Stimulated activated CD4-positive, alpha-beta T cell treated with anti-CD3 and anti-CD28 coated beads, Interleukin-1b, Interleukin-23, amount 100 ng/mL, for 24 hours (primary cell): ENCODE data around the gene COL23A1.
"Not testable (repeated sequence)": the region's sequence is repeated elsewhere in the genome, so short reads cannot be mapped to it uniquely, and the experiment has no call there.

Source experiments
- DNase-seq, 4 experiments: peaks; one replicate each; pipeline ENCODE4 v3.0.0-alpha.2; 2020; ENCODE audit warnings: low read depth in 4 of 4, low spot score in 1 of 4

COL23A1 gene

DNA sequence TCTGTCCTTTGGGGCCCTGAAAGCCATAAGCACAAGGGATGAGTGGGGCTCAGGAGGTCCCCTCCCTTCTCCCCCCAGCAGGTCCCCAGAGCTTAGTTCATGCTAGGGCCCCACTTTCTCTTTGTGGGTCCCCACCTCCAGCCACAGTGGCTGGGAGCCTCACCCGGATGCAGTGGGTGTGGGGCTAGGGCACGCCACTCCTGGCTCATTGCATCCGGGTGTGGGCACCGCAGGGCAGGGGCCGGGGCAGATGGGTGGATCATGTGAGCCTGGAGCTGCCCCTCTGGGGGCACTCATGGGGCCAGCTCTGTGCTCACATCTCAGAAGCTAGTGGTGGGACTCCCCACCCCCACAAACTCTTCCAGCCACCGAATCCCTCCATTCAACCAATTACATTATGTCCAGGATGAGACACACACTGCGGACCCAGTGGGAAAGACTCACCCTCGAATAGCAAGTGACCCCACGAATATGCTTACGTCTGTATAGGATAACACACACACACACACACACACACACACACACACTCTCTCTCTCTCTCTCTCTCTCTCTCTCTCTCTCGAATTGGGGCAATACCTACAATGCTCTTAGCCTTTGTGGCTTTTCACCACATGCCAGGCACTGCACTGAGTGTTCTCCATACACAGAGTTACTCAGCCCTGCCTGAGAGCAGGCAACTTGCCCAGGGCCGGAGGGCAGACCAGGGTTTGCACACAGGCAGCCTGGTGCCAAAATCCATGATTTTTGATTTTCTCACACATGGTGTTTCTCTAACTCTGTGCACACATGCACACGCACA, 340.8 kb downstream of the COL23A1 start:
- no peak for DNase-seq

DNA sequence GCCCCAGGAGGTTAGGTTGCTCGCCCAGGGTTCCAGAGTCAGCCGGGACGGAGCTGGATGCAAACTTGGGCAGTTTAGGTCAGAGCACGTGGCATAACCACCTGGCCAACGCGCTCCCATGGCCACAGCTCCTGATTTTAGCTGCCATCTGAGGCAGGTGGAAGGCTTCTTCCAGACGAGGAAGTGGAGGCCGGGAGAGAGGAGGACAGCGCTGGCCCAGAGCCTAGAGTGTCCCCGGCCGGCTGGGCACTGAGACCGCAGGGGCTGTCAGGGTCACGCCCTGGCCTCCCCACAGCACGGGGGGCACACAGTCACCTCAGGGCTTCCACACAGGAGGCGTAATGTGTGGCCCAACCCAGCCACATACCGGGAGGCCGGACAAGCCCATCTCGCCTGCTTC, 341.4 kb downstream of the COL23A1 start:
- DNase-seq, result no peak

GRCh38 chr5:178247481-178248456, 342.4 kb downstream of the COL23A1 start:
- DNase-seq, result no peak

DNA sequence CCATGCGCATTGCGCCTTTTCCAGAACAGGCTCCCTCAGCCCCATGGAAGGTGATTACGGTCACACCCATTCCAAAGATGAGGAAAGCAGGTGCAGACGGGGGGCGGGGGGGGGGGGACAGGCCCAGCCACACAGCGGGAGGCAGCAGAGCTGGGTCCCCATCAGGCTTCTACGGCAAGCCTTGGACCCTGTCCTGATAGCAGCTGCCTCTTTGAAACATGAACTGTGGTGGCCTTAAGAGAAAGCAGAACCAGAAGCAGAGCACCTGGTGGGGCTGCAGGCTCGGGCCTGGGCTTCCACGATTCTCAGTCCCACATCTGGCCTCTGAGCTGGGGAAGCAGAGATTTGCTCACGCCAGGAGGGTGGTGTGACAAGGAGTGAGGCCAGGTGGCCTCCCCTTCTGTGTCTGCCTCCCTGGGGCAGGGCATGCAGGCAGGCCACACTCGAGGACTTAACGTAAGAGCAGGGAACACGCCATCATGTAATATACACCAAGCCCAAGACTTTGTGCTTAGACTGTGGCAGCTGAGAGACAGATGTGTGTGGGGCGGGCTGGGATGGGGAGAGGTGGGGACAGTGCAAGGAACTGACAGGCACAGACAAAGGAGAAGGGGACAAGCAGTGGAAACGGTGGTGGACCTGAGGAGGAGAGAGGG, 343.4 kb downstream of the COL23A1 start:
- DNase-seq, result no peak

GRCh38 chr5:178245389-178245788, 344.8 kb downstream of the COL23A1 start:
- DNase-seq, result no peak

DNA sequence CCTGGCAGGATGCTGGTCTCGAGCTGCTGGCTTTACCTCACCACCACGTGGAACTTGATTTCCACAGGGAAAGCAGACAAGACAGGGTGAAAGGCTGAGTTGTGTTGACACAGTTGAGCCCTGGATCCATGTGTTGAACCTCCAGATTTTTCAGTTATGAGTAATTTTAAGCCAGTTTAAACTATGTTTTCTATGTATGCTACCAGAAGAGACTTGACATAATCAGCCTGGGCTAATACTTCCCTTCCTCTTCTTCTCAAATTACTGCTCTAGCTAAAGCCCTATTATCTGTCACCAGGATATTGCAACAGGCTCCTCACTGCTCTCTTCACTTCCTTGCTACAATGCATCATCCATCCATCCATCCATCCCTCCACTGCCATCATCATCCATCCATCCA, 345.6 kb downstream of the COL23A1 start:
- no peak for DNase-seq

DNA sequence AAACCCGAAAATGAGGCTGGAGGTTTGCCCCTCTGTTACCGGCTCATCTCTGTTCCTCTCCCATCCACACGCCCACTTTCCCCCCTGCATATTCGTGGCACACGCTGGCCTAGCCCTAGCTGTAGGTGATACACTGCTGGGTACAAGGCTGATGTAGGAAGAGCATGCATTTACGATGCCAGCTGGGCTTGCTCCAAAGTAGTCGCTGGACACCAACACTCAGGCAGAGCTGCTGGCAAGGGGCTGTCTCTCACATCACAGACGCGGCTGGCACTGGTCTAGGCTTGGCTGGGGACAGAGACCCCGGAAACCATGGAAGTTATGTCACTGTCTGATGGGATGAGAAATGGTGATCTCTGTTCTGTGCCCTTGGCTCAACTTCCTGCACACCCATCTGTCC, 347.8 kb downstream of the COL23A1 start:
- DNase-seq, result no peak

GRCh38 chr5:178241688-178242231, 348.4 kb downstream of the COL23A1 start:
- no peak for DNase-seq

DNA sequence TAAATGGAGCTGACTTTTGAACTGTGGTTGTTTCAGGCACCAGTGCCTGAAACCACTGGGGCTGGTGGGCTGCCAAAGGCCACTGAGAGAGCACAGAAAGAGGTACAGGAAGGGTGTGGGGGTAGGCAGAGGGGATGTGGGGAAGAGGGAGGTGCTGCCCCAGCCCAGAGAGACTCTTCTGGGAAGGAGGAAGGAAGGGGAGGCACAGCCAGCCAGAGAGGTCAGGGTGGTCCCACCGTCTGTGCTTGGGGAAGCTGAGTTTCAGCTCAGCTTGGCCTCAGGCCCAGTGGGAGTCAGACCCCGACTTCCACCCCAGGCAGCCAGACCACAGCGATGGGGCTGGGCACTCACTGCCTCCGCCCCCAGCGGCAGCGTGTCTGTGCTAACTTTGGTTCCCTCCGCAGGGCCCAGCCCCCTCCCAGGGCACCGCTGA, 348.9 kb downstream of the COL23A1 start:
- no peak for DNase-seq

DNA sequence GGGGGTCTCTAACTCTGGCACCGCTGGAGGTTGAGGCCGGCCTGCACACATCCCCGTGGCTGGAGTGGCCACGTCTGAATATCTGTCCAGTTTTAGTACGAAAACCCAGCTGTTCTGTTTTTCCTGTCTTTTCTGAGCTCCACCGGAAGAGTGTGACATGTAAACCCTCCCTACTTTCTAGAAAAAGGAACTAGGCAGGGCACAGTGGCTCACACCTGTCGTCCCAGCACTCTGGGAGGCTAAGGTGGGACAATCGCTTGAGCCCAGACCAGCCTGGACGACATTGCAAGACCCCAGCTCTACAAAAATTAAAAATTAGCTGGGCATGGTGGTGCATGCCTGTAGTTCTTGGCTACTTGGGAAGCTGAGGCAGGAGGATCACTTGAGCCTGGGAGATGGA, 349.4 kb downstream of the COL23A1 start:
- DNase-seq, result no peak

DNA sequence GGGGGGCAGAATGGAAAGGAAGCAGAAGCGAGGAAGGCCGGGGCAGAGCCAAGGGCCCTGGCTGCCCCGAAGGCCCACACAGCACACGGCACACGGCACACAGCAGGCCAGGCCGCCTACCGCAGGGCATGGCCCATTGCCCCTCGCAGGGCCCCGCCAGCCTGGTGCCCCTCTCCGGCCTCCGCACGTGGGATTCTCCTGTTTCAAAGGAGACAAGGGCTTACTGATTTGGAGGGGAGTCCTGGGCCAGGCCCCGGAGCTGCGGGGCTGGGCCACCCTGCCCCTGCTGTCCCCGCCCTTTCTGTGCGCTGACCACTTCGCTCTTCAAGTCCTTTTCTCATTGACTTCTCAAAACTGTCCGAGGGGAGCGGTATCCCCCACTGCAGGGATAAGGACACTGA, 349.9 kb downstream of the COL23A1 start:
- DNase-seq, result no peak

DNA sequence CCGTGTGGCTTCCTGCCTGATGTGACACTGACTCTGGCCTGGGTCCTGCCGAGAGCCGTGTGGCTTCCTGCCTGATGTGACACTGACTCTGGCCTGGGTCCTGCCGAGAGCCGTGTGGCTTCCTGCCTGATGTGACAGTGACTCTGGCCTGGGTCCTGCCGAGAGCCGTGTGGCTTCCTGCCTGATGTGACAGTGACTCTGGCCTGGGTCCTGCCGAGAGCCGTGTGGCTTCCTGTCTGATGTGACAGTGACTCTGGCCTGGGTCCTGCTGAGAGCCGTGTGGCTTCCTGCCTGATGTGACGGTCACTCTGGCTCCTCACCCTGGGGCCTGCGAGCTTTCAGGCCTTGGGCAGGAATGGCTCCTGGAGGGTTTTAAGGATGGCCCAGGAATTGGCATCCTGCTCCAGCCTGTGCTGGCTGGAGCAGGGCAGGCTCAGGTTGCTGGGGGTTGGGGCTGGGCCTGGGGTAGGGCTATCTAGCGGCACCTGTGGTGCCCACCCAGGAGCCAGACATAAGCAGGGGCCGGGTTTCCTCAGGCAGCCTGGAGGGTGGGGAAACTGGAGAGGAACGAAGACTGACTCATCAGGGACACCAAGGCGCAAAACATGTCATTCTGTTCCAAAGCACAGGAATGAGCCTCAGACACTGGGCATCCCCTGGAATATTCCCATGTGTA, 350.4 kb downstream of the COL23A1 start:
- not testable (repeated sequence) for DNase-seq

DNA sequence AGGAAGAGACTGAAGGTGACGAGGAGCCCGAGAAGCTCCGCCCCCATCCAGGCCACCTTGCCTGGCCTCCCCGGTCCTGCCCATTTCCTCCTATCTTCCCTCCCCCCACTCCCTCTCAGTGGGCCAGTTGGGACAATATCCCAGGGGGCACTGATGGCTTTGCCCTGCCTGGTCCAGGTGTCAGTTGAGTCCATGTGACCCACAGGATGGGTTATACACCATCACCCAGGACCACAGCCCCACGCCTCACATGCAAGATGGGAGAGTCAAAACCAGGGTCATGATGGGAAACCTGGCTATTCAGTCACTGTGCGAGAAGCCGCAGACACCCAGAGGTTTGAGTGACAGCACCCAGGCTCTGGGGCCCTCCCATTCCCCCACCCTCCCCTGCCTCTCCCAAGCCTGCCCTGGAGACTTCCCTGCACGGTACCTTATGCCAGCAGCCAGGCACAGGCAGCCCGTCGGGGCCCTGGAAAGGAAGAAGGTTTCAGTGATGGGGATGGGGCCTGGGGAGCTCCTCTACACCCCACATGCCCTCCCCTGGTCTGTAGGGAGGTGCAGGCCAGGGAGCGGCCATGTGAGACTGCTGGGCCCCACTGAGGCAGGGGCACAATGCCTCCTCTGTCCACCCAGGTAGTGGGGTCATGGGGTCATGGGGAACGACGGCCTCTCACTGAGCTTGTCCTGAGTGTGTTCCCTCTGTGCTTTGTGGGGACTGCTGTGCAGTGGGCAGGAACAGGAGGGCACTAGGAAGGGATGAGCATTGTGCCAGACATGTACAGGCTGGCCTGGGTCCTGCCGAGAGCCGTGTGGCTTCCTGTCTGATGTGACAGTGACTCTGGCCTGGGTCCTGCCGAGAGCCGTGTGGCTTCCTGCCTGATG, 351.2 kb downstream of the COL23A1 start:
- DNase-seq, result no peak

- no peak for DNase-seq
These were observed 351.9 kb downstream of the COL23A1 start for GRCh38 chr5:178238313-178238635.

DNA sequence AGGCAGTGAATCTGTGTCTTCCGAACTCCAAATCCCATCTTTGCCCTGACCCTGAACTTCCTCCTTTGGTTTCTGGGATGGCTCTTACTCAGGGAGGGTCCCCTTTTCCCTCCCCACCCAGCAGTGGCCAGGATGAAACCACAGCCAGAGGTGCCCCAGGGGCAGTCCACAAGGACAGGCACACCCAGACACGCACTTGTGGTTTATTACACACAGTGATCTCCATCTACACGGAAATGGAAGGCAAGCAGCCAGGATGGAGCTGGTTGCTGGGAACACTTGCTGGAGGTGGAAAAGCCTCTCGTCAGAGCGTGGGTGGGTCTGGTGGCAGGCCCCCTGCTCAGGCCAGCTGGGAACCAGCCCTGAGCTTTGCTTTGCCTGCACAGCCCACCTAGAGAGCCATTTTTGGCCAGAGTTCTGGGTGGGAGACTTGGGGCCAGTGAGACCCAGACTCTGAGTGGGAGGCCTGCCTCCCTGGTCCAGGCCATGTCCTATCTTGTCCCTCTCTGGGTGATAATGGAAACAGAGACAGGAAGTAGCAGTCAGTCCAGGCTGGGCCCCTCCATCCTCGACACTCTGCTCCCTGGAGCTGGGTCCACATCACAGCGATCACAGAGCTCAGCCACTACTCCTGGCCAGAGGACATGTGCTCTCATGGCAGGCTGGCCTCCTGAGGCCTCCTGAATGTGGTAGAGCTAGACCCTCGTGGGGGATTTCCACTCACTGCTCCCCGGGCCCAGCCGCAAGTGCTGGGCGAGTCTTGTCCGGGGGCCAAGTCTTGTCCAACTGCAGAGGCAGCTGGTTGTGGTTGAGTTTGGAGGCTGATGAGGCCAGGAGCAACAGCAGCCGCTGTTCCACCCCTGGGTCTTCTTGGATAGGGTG, 352.5 kb downstream of the COL23A1 start:
- DNase-seq, result no peak

DNA sequence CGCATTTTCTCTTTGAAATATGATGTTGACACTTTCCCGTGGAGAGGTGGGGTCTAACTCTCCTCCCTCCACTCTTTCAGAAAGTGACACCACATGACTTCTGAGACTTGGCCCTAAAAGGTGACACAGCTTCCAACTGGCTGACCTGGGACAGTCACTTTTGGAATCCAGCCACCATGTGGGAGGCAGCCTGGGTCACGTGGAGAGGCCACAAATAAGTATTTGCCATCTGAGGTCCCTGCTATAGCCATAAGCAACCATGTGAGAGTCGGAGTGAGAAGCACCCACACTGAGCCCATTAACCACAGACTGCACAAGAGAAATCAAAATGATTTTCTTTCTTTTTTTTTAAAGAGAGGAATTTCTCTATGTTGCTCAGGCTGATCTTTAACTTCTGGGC, 353.5 kb downstream of the COL23A1 start:
- DNase-seq, result no peak

DNA sequence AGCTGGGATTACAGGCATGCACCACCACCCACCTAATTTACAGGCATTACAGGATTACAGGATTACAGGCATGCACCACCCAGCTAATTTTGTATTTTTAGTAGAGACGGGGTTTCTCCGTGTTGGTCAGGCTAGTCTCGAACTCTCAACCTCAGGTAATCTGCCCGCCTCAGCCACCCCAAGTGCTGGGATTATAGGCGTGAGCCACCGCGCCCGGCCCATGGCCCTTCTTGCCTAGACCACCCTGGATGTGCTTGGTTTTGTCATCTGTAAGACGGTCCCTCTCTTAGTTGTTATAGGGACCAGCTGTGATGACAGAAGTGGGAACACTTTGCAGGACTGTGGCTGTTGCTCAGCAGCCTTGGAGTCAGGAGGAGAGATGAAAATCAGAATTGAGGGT, 354.1 kb downstream of the COL23A1 start:
- no peak for DNase-seq

DNA sequence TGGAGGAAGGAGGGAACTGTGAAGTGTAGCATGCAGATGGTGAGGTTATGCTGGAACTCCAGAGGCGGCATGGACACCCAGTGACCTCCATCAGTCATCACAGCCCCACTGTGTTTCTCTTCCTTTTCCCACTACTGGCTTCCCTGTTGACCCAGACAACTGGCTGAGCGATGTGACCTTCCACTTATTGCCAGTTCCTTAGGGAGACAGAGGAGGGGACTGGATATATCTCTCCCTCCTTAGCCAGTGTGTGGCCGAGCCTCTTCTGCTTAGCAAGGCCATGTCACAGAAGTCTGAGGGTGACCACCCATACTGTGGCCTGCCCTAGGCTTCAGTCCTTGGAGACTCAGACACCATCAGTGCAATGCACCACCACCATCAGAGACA, 354.6 kb downstream of the COL23A1 start:
- no peak for DNase-seq
